ENCODE data around the gene TXNRD3. TPM values are rescaled to one million over a fixed set of nuclear protein-coding genes. Genes with fewer than 3 reads are reported as not detected.

TXNRD3 gene
- total RNA-seq = 1 to 10 TPM; 3.6 to 7.5 TPM

GRCh38 chr3:126654571-126655383 is at the start of gene TXNRD3:
Gene TXNRD3 (minus strand): TSS chr3:126655124.
- no peaks in the 10 kb centered on the region for H3K9me3 ChIP-seq
- no peaks in the 10 kb centered on the region for H3K27me3 ChIP-seq
- peak within 1 kb of the TSS; percentile 71 for H3K4me3 ChIP-seq
- DNase-seq = peak; percentile 92
- peak within 1 kb of the TSS; percentile 55 to 74 for H3K9ac ChIP-seq (ENCODE audit: low read depth in 2 of 2, low read length in 2 of 2)
- H3K27ac ChIP-seq = peak within 1 kb of the TSS; percentile 21
- intact Hi-C loops (cut with DNase I) = loop anchor here (10.0 kb wide), 1 partner anchor 130 kb away; the partner anchor contains the start of gene CHST13
- H3K36me3 ChIP-seq = no peaks in the 10 kb centered on the region
- H3K4me1 ChIP-seq = no peaks in the 10 kb centered on the region
- TF ChIP-seq CTCF (IDR thresholded peaks at IDR 0.05) = no peak

GRCh38 chr3:126703512-126704493 is 48.9 kb upstream of the TXNRD3 start, which contains the start of gene CHCHD6:
Gene CHCHD6 (plus strand): TSS chr3:126704240. CDS start chr3:126704313, 73 bp downstream.
- Histone ChIP-seq H3K27ac (no peak within 1 kb of the TSS), H3K9ac (ENCODE audit: low read depth in 2 of 2, low read length in 2 of 2) (peak within 1 kb of the TSS; percentile 51 to 53), H3K27me3 (no peaks in the 10 kb centered on the region), H3K4me1 (no peaks in the 10 kb centered on the region), H3K4me3 (peak within 1 kb of the TSS; percentile 75), H3K9me3 (no peaks in the 10 kb centered on the region), H3K36me3 (no peaks in the 10 kb centered on the region)
- intact Hi-C loops (cut with DNase I) = no loop called here
- TF ChIP-seq CTCF (IDR thresholded peaks at IDR 0.05) = no peak
- DNase-seq = peak; percentile 97

- no peak for DNase-seq
- Histone ChIP-seq H3K27me3 (no peaks in the 10 kb centered on the region), H3K27ac (no peak overlapping the region), H3K9ac (ENCODE audit: low read depth in 2 of 2, low read length in 2 of 2) (no peak overlapping the region), H3K4me1 (no peaks in the 10 kb centered on the region), H3K36me3 (no peaks in the 10 kb centered on the region), H3K9me3 (no peaks in the 10 kb centered on the region), H3K4me3 (no peak overlapping the region)
- intact Hi-C loops (cut with DNase I) = no loop called here
- TF ChIP-seq CTCF (IDR thresholded peaks at IDR 0.05) = no peak
These were observed 44.1 kb upstream of the TXNRD3 start for GRCh38 chr3:126699011-126699410.

GRCh38 chr3:126696701-126697267 is 41.9 kb upstream of the TXNRD3 start:
- H3K27me3 ChIP-seq = no peaks in the 10 kb centered on the region
- intact Hi-C loops (cut with DNase I) = no loop called here
- no peaks in the 10 kb centered on the region for H3K4me1 ChIP-seq
- no peak for TF ChIP-seq CTCF (IDR thresholded peaks at IDR 0.05)
- no peak overlapping the region for H3K27ac ChIP-seq
- no peak overlapping the region for H3K9ac ChIP-seq (ENCODE audit: low read depth in 2 of 2, low read length in 2 of 2)
- H3K9me3 ChIP-seq = no peaks in the 10 kb centered on the region
- no peaks in the 10 kb centered on the region for H3K36me3 ChIP-seq
- no peak for DNase-seq
- H3K4me3 ChIP-seq = no peak overlapping the region

GRCh38 chr3:126693921-126694320 is 39.0 kb upstream of the TXNRD3 start:
- Histone ChIP-seq H3K27me3 (no peaks in the 10 kb centered on the region), H3K4me1 (no peaks in the 10 kb centered on the region), H3K36me3 (no peaks in the 10 kb centered on the region), H3K4me3 (no peak overlapping the region), H3K9me3 (no peaks in the 10 kb centered on the region), H3K9ac (ENCODE audit: low read depth in 2 of 2, low read length in 2 of 2) (no peak overlapping the region), H3K27ac (no peak overlapping the region)
- no peak for DNase-seq
- TF ChIP-seq CTCF (IDR thresholded peaks at IDR 0.05) = no peak
- intact Hi-C loops (cut with DNase I) = no loop called here

Data from colonic mucosa (tissue), 4 donors.